Ecto neural progenitor cell (in vitro differentiated cells): ENCODE measurements around the gene SURF2.
"Not testable (repeated sequence)": the region's sequence is repeated elsewhere in the genome, so short reads cannot be mapped to it uniquely, and the experiment has no call there.

ENCODE experiments used
- DNase-seq: peaks from one replicate; pipeline ENCODE4 v3.0.0-alpha.2; 2018; ENCODE audit warnings: low spot score

SURF2 gene

GRCh38 chr9:133377280-133377679 lies 20.9 kb downstream of the SURF2 start:
- DNase-seq, result not testable (repeated sequence)

- DNase-seq, result no peak
Measured at GRCh38 chr9:133377721-133378216, 21.4 kb downstream of the SURF2 start.

DNA sequence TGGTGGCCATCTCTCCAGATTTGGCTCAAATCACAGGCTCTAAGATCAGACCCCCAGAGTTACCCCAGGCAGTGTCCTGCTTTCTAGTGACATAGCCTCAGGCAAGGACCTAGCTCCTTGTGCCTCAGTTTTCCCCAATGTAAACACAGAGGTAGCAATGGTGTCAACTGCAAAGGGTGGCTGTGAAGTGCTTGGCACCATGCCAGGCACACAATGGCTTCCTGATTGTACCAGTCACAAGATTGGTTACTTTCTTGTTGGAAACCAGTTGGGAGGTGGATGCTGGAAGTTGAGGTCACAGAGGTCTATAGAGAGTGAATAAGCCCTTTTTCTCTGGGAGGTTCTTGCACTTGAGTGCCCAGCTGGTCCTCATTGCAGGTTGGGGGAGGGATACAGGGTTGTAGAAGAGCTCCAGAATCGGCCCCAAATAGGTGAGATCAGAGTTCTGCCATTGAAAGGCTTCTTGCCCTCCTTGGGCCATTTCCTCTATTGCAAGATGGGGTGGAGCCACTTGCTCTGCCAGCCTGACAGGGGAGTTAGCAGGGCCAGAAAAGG lies 22.1 kb downstream of the SURF2 start:
- DNase-seq, result no peak

DNA sequence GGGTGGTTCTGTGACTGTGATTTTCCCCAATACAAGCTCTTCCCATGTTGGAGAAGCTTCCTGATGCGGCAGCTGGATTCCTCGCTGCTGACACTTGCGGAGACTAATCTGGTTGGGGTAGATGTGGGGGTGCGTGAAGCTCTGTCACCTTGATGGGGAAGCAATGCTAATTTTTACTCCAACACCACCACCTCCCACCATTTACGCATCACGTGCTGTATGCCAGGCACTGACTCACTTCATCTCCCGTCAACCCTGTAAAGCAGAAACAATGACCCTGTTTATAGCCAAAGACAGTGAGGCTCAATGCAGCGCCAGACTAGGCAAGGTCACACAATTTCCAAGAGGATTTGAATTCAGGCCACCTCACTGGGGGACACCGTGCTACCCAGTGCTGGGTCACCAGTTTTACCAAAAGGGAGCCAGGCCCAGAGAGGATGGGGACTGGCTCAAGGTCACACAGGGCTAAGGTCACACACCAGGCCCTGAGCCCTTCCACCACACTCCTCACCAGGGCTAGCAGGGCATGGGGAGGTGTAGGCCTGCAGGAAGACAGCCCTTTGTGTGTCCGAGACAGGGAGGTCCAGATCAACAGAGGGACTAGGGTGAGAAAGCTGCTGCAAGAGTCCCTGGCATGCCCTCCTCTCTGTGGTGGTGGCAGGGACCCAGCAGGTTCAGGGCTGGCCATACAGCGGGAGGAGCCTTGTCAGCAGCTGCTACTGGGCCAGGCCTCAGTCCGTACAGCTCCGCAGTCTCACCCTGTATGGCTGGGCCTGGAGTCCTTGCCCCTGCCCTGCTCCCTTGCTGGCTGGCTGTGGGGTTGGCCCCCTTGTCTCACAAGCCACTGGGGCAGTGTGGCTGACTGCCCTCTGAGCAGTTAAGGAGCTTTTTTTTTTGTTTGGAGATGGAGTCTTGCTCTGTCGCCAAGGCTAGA lies 23.1 kb downstream of the SURF2 start:
- DNase-seq, result no peak

DNA sequence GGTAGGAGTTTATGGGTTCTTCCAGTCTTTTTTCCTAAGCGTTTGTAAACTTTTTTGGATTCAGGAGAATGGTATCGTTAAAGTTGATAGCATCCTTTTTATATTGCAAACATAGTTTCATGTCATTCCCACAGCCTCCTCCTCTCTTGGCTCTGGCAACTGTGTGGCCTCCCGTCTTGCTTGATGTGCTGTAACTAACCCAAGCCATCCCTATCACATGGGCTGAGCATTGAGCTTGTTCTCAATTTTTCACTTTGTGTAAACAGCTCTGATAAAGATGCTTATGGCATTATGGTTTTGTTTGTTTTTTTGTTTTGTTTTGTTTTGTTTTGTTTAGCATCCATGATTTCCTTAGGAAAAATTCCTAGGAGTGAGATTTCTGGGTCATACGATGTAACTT lies 24.4 kb downstream of the SURF2 start:
- DNase-seq, result no peak

DNA sequence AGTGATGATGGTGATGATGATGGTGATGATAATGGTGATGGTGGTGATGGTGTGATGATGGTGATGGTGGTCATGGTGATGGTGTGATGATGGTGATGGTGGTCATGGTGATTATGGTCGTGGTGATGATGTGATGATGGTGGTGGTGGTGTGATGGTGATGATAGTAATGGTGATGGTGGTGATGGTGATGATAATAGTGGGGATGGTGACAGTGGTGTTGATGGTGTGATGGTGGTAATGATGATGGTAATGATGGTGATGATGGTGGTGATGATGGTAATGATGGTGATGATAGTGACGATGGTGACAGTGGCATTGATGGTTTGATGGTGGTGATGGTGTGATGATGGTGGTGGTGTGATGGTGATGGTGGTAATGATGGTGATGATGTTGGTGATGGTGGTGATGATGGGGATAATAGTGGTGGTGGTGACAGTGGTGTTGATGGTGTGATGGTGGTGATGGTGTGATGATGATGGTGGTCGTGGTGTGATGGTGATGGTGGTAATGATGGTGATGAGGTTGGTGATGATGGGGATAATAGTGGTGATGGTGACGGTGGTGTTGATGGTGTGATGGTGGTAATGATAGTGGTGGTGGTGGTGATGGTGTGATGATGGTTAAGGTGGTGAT lies 26.3 kb downstream of the SURF2 start:
- DNase-seq, result no peak

- no peak for DNase-seq
Measured at GRCh38 chr9:133383438-133383837, 27.1 kb downstream of the SURF2 start.

- DNase-seq, result no peak
Measured at GRCh38 chr9:133384736-133385321, 28.5 kb downstream of the SURF2 start.

DNA sequence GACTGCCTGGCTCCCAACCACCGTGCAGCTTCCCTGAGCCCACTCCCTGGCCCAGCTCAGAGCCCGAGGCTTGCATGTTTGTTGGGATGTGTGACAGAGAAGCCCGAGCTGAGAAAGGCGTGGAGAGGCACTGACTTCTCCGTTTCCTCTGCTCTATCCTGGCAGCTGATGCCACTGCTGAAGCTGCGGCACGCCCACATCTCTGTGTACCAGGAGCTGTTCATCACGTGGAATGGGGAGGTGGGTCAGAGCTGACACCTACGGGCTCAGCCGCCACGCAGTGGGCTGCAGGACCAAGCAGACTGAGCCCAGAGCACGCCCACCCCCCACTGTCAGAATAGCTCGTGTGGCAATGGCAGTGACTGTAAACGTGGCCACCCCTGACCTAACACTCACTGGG lies 29.1 kb downstream of the SURF2 start:
- no peak for DNase-seq

DNA sequence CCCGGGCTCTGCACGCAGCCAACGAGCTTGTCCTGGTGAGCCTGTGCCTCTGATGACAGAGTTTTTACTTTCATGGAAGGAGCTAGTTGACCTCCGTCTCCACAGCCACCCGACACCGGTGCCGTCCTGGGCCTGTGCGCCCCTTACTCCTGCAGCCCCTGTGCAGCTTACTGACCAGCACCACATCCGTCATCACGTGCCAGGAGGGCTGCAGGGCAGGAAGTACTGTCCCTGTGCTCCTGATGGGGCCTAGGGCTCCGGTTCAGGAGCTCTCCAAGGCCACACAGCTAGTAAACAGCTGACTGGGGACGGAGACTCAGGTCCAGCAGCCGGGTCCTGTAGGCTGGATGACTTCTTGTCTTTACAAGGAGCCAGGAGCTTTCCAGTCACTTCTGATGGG lies 30.0 kb downstream of the SURF2 start:
- no peak for DNase-seq

DNA sequence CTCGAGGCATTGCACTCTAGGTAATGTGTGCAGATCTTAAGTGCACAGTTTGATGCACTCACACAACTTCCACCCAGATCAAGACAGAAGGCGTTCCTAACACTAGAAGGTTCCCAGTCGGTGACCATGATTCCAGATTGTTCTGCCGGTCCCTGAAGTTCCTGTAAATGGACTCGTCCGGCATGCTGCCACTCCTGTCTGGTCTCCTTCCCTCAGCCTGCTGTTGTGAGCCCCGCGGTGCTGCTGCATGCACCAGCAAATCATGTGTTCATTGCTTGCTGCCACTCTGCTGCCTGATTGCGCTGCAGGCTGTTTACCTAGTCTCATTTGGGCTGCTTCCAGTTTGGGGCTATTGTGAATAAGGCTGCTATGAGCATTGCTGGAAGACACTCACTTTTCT lies 31.3 kb downstream of the SURF2 start:
- DNase-seq, result no peak

DNA sequence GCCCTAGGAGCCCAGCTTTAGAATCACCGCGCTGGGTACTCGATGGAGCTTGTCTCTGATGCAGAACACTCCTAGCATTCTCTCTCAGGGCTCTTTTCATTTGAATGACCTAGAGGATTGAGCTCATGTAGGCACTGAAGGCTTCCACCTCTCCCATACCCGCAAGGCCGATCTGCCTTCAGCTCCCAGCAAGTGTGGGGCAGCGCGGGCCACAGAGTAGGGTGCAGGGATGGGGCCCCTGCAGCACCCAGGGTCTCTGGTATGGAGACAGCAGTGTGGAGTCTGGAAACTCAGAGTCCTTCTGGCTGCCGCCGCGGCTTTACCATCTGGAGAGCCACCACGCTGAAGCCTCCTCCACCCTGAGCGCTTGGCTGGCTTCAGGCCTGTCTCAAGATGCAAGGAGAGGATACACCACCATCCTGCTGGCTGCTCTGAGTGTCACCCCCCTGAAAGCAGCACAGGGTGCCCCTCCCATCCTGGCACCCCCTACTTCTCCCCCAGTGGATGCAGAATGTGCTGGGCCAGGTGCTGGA lies 32.7 kb downstream of the SURF2 start:
- DNase-seq, result no peak

DNA sequence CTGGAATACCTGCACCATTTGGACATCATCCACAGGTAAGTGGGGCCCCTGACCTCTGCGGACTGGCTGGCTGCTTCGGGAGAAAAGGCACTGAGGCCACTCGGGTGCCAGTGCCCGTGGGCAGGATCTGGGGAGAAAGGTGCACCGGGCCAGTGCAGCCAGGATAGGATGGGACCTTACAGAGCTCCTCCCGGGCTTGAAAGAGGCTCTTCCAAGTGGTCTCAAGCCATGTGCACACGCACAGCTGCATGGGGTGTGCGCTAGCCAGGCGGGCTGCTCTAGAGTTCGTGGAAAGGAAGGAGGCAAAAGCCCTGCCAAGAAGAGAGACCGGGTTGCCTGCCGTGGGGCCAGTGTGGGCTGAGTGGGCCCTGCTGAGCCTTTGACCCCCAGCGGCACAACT lies 33.2 kb downstream of the SURF2 start:
- no peak for DNase-seq

DNA sequence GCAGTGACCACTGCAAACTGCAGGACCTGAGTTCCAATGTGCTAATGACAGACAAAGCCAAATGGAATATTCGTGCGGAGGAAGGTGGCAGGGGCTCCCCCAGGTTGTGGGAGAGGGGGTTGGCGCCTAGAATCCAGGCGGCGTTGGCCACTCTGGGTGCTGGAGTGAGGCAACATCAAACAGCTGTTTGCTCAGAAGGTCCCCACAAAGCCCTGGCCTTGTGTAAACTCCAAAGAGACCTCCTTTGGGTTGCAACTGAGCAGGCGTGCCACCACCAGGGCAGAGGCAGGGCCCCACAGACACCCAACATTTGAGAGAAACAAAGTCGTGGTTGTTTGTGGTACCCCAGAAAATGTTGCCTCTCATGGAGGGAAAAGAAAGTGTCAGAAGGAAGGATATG lies 34.4 kb downstream of the SURF2 start:
- DNase-seq, result no peak

GRCh38 chr9:133391449-133391848 lies 35.1 kb downstream of the SURF2 start:
- DNase-seq, result not testable (repeated sequence)

- DNase-seq, result not testable (repeated sequence)
Measured at GRCh38 chr9:133392308-133392707, 36.0 kb downstream of the SURF2 start.

DNA sequence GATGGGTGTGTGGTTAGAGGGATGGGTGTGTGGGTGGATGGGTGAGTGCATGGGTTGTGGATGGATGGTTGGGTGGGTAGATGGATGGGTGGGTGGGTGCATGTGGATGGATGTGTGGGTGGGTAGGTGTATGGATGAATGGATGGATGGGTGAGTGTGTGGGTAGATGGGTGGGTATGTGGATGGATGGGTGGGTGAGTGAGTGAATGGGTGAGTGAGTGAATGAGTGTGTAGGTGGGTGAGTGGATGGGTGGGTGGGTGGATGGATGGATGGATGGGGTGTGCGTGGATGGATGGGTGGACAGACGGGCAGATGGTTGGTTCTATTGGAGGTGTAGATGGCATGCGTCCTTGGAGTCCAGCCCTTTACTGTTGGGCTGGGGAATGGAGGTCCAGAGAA lies 37.0 kb downstream of the SURF2 start:
- DNase-seq, result no peak

DNA sequence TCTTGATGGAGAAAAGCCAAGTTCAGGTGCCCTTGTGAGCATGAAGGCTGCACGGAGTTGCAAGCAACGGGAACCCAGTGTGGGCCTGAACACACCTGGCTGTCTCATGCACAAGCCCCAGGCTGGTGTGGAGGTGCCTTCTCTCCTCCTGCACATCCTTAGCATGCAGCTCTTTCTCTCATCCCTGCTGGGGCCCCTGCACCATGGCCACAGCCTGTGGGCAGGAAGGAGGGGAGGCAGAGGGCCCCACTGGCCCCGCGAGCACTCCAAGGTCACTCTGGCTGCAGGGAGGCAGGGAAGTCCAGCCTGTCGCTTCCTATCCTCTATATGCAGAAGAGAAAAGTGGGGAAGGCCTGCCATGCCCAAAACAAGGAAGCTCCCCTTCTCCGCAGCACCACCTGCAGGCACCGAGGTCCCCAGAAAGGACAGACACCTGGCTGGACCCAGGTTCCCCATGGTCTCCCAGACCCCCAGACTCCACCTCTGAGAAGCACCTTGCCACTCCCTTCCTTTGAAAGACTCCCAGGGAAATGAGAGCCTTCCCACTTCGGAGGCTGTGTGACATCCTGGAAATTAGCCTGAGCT lies 38.4 kb downstream of the SURF2 start:
- no peak for DNase-seq

GRCh38 chr9:133396952-133397351 lies 40.6 kb downstream of the SURF2 start:
- peak; percentile 72 for DNase-seq

DNA sequence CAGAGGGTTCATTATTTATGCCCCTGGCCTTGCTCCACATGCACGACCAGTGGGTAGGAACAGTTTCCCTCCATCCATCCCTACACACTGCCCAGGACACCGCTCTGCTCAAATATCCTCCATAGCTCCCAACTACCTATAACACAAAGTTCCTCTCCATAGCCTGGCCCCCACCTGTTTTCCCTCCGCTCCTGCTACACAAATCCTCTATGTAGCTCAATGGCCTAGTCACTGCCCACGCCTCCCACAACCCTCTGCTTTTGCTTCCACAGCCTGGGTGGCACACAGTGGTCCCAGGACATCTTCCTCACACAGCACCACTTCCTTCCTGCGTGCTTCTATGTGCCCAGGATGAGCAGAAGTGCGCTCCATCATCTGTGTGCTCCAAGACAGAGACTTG lies 41.0 kb downstream of the SURF2 start:
- DNase-seq, result no peak

- no peak for DNase-seq
Measured at GRCh38 chr9:133397895-133398294, 41.5 kb downstream of the SURF2 start.

- DNase-seq, result no peak
Measured at GRCh38 chr9:133400292-133400691, 43.9 kb downstream of the SURF2 start.
